Activated CD8-positive, alpha-beta memory T cell treated with anti-CD3 and anti-CD28 coated beads, Interleukin-2, amount 50 U/mL, for 48 hours (primary cell): ENCODE measurements around the gene PDE9A.
"Not testable (repeated sequence)": the region's sequence is repeated elsewhere in the genome, so short reads cannot be mapped to it uniquely, and the experiment has no call there.

Source experiments
- DNase-seq: peaks from one replicate; pipeline ENCODE4 v3.0.0-alpha.2; 2020

Gene PDE9A

GRCh38 chr21:42692688-42693087 lies 39.3 kb downstream of the PDE9A start:
- no peak for DNase-seq

GRCh38 chr21:42694751-42695696 lies 41.6 kb downstream of the PDE9A start:
- no peak for DNase-seq

GRCh38 chr21:42695697-42696380 lies 42.4 kb downstream of the PDE9A start:
- DNase-seq: no peak

GRCh38 chr21:42696501-42697040 lies 43.1 kb downstream of the PDE9A start:
- DNase-seq: no peak

GRCh38 chr21:42698733-42699132 lies 45.3 kb downstream of the PDE9A start:
- DNase-seq: no peak

DNA sequence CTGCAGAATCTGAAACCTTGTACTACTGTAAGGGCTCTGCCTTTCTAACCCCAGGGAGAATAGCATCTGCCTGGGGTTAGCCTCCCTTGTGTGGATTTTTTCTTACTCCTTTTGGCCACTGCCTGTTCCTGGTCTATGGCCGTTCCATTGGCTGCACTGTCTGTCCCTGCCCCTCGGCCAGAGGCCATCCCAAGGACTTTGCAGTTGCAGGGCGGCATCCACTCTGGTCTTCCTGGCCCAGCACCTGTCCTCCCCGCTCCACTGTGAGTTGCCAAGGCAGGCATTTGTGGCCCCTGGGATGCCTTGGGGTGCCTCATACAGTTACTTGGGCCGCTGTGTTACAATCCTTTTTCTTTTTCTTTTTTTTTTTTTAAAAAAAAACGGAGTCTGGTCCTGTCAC lies 45.8 kb downstream of the PDE9A start:
- no peak for DNase-seq

GRCh38 chr21:42701706-42702456 lies 48.5 kb downstream of the PDE9A start:
- no peak for DNase-seq

- no peak for DNase-seq
These were observed 49.3 kb downstream of the PDE9A start for GRCh38 chr21:42702720-42703119.

DNA sequence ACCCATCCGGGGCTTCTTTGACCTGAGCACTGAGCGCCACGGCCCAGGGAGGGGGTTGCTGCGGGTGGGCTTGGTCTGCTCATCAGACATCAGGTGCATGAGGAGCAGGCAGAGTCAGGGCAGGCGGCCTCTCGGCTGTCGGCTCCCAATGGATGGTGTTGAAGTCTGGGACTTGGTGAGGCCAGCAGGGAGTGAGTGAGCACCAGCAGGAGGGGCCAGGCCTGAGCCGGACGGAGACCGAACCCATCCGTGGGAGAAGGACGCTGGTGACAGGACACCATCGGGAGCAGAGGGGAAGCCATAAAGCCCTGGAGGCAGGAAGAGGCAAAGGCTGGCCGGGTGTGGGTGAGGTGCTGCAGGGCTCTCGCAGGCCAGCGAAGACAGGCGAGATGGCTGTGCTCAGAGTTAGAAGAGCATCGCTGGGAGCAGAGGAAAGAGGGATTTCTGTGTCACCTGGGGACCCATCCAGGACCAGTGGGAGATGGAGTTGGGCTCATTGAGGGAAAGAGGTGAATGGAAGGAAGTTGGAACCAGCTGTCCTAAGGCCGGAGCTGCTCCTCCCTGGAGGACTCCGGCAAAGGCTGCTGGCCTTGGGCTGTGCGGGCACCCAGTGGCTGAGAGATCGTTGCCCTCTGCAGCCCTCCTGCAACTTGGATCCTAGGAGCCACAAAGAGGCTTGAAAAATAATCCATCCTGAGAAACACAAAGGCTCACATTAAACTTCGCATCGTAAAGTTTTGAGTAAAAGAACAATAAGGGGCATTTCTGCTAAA lies 49.9 kb downstream of the PDE9A start:
- no peak for DNase-seq

GRCh38 chr21:42703965-42704364 lies 50.5 kb downstream of the PDE9A start:
- no peak for DNase-seq

GRCh38 chr21:42704861-42705260 lies 51.4 kb downstream of the PDE9A start:
- DNase-seq: no peak

DNA sequence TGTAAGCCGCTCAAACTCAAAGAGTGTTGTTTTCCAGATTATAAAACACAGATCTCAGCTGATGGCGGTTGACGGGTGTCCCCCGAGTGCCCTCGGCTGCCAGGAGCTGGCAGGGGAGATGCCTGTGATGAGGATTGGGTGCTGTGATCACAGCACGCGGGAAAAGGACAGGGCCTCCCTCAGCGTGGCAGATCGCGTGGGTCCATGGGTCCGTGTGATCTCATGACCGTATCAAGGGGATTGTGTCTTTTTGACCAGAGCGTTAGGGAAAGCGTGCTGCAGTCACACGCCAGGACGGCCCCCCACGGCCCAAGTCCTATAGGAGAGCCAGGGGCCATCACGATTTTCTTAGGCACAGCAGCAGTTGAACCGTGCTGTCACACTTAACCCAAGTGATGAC lies 51.9 kb downstream of the PDE9A start:
- DNase-seq: no peak

GRCh38 chr21:42705746-42706374 lies 52.4 kb downstream of the PDE9A start:
- DNase-seq: no peak

GRCh38 chr21:42706765-42707164 lies 53.3 kb downstream of the PDE9A start:
- DNase-seq: no peak

DNA sequence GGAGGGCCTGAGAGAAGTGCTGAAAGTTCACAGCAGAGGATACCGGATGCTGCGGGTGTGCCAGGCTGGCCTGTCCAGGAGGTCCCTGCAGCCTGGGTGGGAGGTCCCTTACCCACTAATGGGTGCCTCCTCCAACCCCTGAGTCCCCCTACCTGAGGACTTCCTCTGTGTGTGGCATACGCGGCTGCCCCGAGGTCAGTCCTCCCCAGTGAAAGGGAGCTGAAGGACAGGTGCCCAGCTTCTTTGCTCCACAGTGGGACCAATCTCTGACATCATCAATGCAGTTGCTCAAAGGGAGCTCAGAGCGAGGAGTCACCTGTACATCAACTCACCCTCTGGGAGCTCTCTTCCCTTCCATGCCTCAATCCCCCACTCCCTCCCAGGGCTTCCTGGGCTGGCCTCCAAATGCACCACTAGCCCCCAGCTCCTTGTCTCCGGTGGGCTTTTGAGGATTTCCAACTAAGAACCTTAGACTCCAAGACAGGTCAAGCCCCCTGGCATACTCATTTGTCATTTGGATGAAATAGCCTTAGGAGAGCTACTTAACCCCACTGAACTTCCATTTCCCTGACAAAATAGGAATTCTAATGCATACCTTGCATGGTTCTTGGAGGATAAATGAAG lies 53.9 kb downstream of the PDE9A start:
- DNase-seq: no peak

DNA sequence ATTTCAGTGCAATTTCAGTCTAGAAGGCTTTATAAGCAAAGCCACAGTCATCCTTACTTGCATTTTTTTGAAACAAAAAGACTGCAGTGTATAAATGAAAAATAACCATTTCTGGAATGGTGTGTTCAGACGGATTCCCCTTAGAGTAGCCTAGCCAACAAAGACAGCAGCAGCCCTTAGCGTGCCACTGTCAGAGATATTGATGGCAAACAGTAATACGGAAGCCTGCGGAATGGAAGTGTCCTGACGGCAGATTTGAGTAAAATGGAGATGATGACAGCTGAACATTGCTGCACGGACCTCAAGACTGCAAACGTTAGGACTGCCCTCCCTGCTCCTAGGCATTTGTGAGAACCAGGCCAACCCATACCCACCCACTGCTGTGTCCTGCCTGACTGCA lies 54.7 kb downstream of the PDE9A start:
- DNase-seq: no peak

DNA sequence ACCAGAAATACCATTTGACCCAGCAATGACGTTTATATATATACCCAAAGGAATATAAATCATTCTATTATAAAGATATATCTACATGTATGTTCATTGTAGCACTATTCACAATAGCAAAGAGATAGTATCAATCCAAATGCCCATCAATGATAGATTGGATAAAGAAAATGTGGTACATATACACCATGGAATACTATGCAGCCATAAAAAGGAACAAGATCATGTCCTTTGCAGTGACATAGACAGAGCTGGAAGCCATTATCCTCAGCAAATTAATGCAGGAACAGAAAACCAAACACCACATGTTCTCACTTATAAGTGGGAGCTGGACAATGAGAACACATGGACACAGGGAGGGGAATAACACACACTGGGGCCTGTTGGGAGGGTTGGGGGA lies 55.5 kb downstream of the PDE9A start:
- DNase-seq: not testable (repeated sequence)

DNA sequence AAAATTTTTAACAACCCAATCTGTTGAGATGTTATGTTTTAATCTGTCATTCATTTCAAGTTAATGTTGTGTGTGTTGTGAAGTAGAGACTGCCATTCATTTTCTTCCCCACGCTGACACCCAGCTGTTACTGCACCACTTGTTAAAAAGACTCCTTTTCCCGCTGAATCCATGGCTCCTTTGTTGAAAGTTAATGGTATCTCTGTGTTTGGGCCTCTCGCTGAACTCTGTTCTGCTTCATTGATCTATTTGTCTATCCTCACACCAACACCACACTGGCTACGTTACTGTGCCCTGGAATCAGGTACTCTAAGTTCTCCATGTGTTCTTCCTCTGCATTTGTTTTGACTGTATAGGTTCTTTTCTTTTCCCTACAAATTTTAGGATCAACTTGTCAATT lies 58.2 kb downstream of the PDE9A start:
- no peak for DNase-seq

GRCh38 chr21:42715427-42715826 lies 62.0 kb downstream of the PDE9A start:
- not testable (repeated sequence) for DNase-seq

DNA sequence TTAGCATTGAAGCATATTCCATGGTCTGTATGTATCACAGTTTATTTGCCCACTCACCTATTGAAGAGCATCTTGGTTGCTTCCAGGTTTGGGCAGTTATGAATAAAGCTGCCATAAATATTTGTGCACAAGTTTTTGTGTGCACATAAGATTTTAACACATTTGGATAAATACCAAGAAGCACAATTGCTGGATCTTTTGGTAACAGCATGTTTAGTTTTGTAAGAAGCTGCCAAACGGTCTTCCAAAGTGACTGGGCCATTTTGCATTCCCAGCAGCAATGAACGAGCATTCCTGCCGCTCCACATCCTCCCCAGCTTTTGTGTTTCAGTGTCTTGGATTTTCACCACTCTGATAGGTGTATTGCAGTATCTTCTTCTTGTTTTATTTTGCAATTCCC lies 62.7 kb downstream of the PDE9A start:
- DNase-seq: no peak

- not testable (repeated sequence) for DNase-seq
These were observed 67.1 kb downstream of the PDE9A start for GRCh38 chr21:42720484-42720883.
